GM20000 (cell line): ENCODE results near the gene GLRA3.

Source experiments
- DNase-seq: peaks from one replicate; pipeline ENCODE4 v3.0.0; 2012; ENCODE audit warnings: low spot score
- TF ChIP-seq, protein P1 (sequence below): IDR thresholded peaks from 2 replicates; pipeline ENCODE4 v1.5.1; 2012; ENCODE audit warnings: mild to moderate bottlenecking, control low read depth; ENCODE audit errors: extremely low read depth, missing control alignments

Gene GLRA3

GRCh38 chr4:174626342-174627008, 202.6 kb downstream of the GLRA3 start:
- TF ChIP-seq, protein P1, sequence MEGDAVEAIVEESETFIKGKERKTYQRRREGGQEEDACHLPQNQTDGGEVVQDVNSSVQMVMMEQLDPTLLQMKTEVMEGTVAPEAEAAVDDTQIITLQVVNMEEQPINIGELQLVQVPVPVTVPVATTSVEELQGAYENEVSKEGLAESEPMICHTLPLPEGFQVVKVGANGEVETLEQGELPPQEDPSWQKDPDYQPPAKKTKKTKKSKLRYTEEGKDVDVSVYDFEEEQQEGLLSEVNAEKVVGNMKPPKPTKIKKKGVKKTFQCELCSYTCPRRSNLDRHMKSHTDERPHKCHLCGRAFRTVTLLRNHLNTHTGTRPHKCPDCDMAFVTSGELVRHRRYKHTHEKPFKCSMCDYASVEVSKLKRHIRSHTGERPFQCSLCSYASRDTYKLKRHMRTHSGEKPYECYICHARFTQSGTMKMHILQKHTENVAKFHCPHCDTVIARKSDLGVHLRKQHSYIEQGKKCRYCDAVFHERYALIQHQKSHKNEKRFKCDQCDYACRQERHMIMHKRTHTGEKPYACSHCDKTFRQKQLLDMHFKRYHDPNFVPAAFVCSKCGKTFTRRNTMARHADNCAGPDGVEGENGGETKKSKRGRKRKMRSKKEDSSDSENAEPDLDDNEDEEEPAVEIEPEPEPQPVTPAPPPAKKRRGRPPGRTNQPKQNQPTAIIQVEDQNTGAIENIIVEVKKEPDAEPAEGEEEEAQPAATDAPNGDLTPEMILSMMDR: no peak
- DNase-seq: no peak

GRCh38 chr4:174616661-174617060, 212.4 kb downstream of the GLRA3 start:
- TF ChIP-seq, protein P1: no peak
- DNase-seq: no peak

- no peak for DNase-seq
- TF ChIP-seq, protein P1: no peak
Measured at GRCh38 chr4:174613979-174614378, 215.1 kb downstream of the GLRA3 start.

- TF ChIP-seq, protein P1: no peak
- no peak for DNase-seq
Measured at GRCh38 chr4:174611792-174612191, 217.3 kb downstream of the GLRA3 start.

DNA sequence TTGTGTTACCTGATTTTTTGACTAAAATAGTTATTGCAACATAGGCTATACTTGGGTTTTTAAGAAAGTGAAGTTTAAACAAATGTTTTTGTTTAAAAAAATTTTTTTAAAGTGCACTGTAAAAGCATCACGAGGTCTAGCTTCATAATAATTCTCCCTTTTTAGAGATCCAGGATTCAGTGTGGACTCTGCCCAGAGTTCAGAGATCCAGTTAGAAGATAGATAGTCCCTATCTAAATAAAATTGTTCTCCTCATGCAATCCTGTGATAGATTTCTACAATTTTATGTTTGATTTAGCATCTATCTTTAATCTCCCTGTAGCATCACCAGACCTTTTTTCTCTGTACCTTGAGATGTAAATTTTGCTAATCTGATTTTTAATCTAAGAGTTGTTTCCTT, 221.3 kb downstream of the GLRA3 start:
- no peak for DNase-seq
- TF ChIP-seq, protein P1: no peak

- no peak for DNase-seq
- TF ChIP-seq, protein P1: no peak
Measured at GRCh38 chr4:174604198-174604597, 224.8 kb downstream of the GLRA3 start.

- no peak for DNase-seq
- TF ChIP-seq, protein P1: no peak
Measured at GRCh38 chr4:174600391-174600790, 228.7 kb downstream of the GLRA3 start.
